Measurements from ENCODE around the gene C6orf120. TPM values are rescaled to one million over a fixed set of nuclear protein-coding genes. Genes with fewer than 3 reads are reported as not detected.

C6orf120 gene
- polyA plus RNA-seq (2013, experiment 1 of 2): 21.9 TPM
- 22.2 TPM for polyA plus RNA-seq (2013, experiment 2 of 2)

DNA sequence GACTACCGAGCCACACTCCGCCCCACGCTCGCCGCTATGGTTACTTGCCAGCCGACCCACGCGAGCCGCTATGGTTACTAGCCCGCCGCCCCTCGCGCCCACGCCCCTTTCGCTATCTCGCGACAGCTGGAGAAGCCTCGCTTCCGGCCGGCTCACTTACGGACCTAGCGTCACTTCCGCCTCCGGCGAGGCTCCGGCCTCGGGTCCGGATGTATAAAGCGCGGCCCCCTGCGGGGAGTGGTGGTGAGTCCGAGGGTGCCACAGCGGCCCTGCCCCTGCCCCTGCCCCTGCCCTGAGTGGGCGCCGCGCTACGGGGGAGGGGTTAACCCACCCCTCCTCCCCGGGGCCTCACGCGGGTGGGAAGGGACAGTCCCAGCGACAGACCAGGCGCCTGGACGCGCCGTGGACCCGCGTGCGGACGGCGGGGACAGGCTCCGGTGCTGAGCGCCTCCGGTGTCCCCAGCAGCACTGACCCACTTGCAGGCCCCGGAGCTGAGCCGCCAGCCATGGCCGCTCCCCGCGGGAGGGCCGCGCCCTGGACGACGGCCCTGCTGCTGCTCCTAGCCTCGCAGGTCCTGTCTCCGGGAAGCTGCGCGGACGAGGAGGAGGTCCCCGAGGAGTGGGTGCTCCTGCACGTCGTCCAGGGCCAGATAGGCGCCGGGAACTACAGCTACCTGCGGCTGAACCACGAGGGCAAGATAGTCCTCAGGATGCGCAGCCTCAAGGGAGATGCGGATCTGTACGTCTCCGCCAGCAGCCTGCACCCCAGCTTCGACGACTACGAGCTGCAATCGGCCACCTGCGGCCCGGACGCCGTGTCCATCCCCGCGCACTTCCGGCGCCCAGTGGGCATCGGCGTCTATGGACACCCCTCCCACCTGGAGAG is at the start of gene C6orf120, which contains the start of gene WDR27:
TSS of gene C6orf120 (plus strand) at position 173 of the 886 bp plus-strand sequence. CDS start at position 507, 334 bp downstream.
TSS of gene WDR27 (minus strand) at position 76 of the 886 bp plus-strand sequence. CDS start 13,024 bp downstream, outside the sequence.
- H3K23ac ChIP-seq (ENCODE audit: low read length): peak within 1 kb of the TSS; percentile 96

GRCh38 chr6:169652896-169653295 is 49.0 kb upstream of the C6orf120 start:
- Histone ChIP-seq H3K36me3 (ENCODE audit: control insufficient read depth, insufficient read depth, low read length) (peaks cover 15% of the 10 kb centered on the region), H3K27ac (ENCODE audit: low read depth, low read length) (no peak overlapping the region), H3K27me3 (ENCODE audit: insufficient read depth, low read length, poor library complexity) (no peaks in the 10 kb centered on the region), H3K4ac (ENCODE audit: low read depth, low read length) (no peak overlapping the region), H3K18ac (ENCODE audit: low read length) (no peak overlapping the region), H3K9ac (ENCODE audit: low read length) (no peak overlapping the region), H2BK5ac (ENCODE audit: low read length) (no peak overlapping the region), H3K4me1 (ENCODE audit: control insufficient read depth, low read depth, low read length) (no peaks in the 10 kb centered on the region), H3K4me3 (ENCODE audit: low read length) (no peak overlapping the region), H3K56ac (ENCODE audit: low read length) (no peak overlapping the region), H3K79me2 (ENCODE audit: control insufficient read depth, insufficient read depth, low read length) (no peaks in the 10 kb centered on the region), H3K23ac (ENCODE audit: low read length) (no peak overlapping the region), H2BK15ac (replicated peaks; ENCODE audit: low read depth) (no peak overlapping the region), H3K4me2 (ENCODE audit: low read length) (no peak overlapping the region), H4K5ac (ENCODE audit: low read length) (no peak overlapping the region), H2BK120ac (ENCODE audit: low read depth, low read length) (no peak overlapping the region), H4K8ac (ENCODE audit: low read depth, low read length) (no peak overlapping the region), H3K79me1 (ENCODE audit: low read length) (peaks cover 2% of the 10 kb centered on the region), H2AK5ac (ENCODE audit: low read length) (no peak overlapping the region)
- no CpG with 5 or more reads among the region's 11 CpGs for WGBS (ENCODE audit: extremely low coverage, insufficient coverage, low lambda C conversion rate)
- DNase-seq: no peak

More for the DNA sequence above, at the start of gene C6orf120, which contains the start of gene WDR27:
- Histone ChIP-seq H2BK120ac (ENCODE audit: low read depth, low read length) (no peak within 1 kb of the TSS), H2BK5ac (ENCODE audit: low read length) (peak within 1 kb of the TSS; percentile 69), H3K4me2 (ENCODE audit: low read length) (peak within 1 kb of the TSS; percentile 91), H3K79me2 (ENCODE audit: control insufficient read depth, insufficient read depth, low read length) (peaks cover 37% of the 10 kb centered on the region), H3K56ac (ENCODE audit: low read length) (peak within 1 kb of the TSS; percentile 98), H3K18ac (ENCODE audit: low read length) (peak within 1 kb of the TSS; percentile 42), H3K36me3 (ENCODE audit: control insufficient read depth, insufficient read depth, low read length) (peaks cover 1% of the 10 kb centered on the region), H4K5ac (ENCODE audit: low read length) (no peak within 1 kb of the TSS), H3K4me3 (ENCODE audit: low read length) (peak within 1 kb of the TSS; percentile 83), H4K8ac (ENCODE audit: low read depth, low read length) (peak within 1 kb of the TSS; percentile 7), H2BK15ac (replicated peaks; ENCODE audit: low read depth) (no peak within 1 kb of the TSS), H3K27ac (ENCODE audit: low read depth, low read length) (peak within 1 kb of the TSS; percentile 88), H3K4ac (ENCODE audit: low read depth, low read length) (peak within 1 kb of the TSS; percentile 7), H3K9ac (ENCODE audit: low read length) (peak within 1 kb of the TSS; percentile 95), H2AK5ac (ENCODE audit: low read length) (peak within 1 kb of the TSS; percentile 34), H3K27me3 (ENCODE audit: insufficient read depth, low read length, poor library complexity) (no peaks in the 10 kb centered on the region), H3K4me1 (ENCODE audit: control insufficient read depth, low read depth, low read length) (peaks cover 3% of the 10 kb centered on the region), H3K79me1 (ENCODE audit: low read length) (peaks cover 26% of the 10 kb centered on the region)
- WGBS (ENCODE audit: extremely low coverage, insufficient coverage, low lambda C conversion rate): no CpG with 5 or more reads among the region's 92 CpGs
- peak; percentile 98 for DNase-seq

GRCh38 chr6:169653691-169654090 is 48.2 kb upstream of the C6orf120 start:
- H3K9ac ChIP-seq (ENCODE audit: low read length): no peak overlapping the region
- H4K8ac ChIP-seq (ENCODE audit: low read depth, low read length): no peak overlapping the region
- H3K36me3 ChIP-seq (ENCODE audit: control insufficient read depth, insufficient read depth, low read length): peaks cover 16% of the 10 kb centered on the region
- H3K23ac ChIP-seq (ENCODE audit: low read length): no peak overlapping the region
- H3K27ac ChIP-seq (ENCODE audit: low read depth, low read length): no peak overlapping the region
- no peak for DNase-seq
- H3K4ac ChIP-seq (ENCODE audit: low read depth, low read length): no peak overlapping the region
- H4K5ac ChIP-seq (ENCODE audit: low read length): no peak overlapping the region
- H3K79me2 ChIP-seq (ENCODE audit: control insufficient read depth, insufficient read depth, low read length): no peaks in the 10 kb centered on the region
- no peaks in the 10 kb centered on the region for H3K4me1 ChIP-seq (ENCODE audit: control insufficient read depth, low read depth, low read length)
- H2BK120ac ChIP-seq (ENCODE audit: low read depth, low read length): no peak overlapping the region
- H2BK15ac ChIP-seq (replicated peaks; ENCODE audit: low read depth): no peak overlapping the region
- no peak overlapping the region for H3K4me2 ChIP-seq (ENCODE audit: low read length)
- H3K18ac ChIP-seq (ENCODE audit: low read length): no peak overlapping the region
- no CpG with 5 or more reads among the region's 6 CpGs for WGBS (ENCODE audit: extremely low coverage, insufficient coverage, low lambda C conversion rate)
- no peak overlapping the region for H2BK5ac ChIP-seq (ENCODE audit: low read length)
- no peak overlapping the region for H3K4me3 ChIP-seq (ENCODE audit: low read length)
- H3K27me3 ChIP-seq (ENCODE audit: insufficient read depth, low read length, poor library complexity): no peaks in the 10 kb centered on the region
- H3K56ac ChIP-seq (ENCODE audit: low read length): no peak overlapping the region
- H2AK5ac ChIP-seq (ENCODE audit: low read length): no peak overlapping the region
- H3K79me1 ChIP-seq (ENCODE audit: low read length): peaks cover 2% of the 10 kb centered on the region

- H3K36me3 ChIP-seq (ENCODE audit: control insufficient read depth, insufficient read depth, low read length): peaks cover 19% of the 10 kb centered on the region
- H3K79me1 ChIP-seq (ENCODE audit: low read length): peaks cover 2% of the 10 kb centered on the region
- H3K4ac ChIP-seq (ENCODE audit: low read depth, low read length): no peak overlapping the region
- no peak overlapping the region for H3K4me3 ChIP-seq (ENCODE audit: low read length)
- H3K4me1 ChIP-seq (ENCODE audit: control insufficient read depth, low read depth, low read length): no peaks in the 10 kb centered on the region
- no peak overlapping the region for H3K18ac ChIP-seq (ENCODE audit: low read length)
- H3K4me2 ChIP-seq (ENCODE audit: low read length): no peak overlapping the region
- no peak overlapping the region for H4K5ac ChIP-seq (ENCODE audit: low read length)
- no peak for DNase-seq
- WGBS (ENCODE audit: extremely low coverage, insufficient coverage, low lambda C conversion rate): no CpG with 5 or more reads among the region's 46 CpGs
- H2BK5ac ChIP-seq (ENCODE audit: low read length): no peak overlapping the region
- H3K79me2 ChIP-seq (ENCODE audit: control insufficient read depth, insufficient read depth, low read length): no peaks in the 10 kb centered on the region
- H2BK120ac ChIP-seq (ENCODE audit: low read depth, low read length): no peak overlapping the region
- H3K9ac ChIP-seq (ENCODE audit: low read length): no peak overlapping the region
- no peak overlapping the region for H3K27ac ChIP-seq (ENCODE audit: low read depth, low read length)
- no peak overlapping the region for H2BK15ac ChIP-seq (replicated peaks; ENCODE audit: low read depth)
- H3K56ac ChIP-seq (ENCODE audit: low read length): no peak overlapping the region
- no peak overlapping the region for H3K23ac ChIP-seq (ENCODE audit: low read length)
- H4K8ac ChIP-seq (ENCODE audit: low read depth, low read length): no peak overlapping the region
- no peaks in the 10 kb centered on the region for H3K27me3 ChIP-seq (ENCODE audit: insufficient read depth, low read length, poor library complexity)
- no peak overlapping the region for H2AK5ac ChIP-seq (ENCODE audit: low read length)
Observed at GRCh38 chr6:169654598-169655391, 47.1 kb upstream of the C6orf120 start.

DNA sequence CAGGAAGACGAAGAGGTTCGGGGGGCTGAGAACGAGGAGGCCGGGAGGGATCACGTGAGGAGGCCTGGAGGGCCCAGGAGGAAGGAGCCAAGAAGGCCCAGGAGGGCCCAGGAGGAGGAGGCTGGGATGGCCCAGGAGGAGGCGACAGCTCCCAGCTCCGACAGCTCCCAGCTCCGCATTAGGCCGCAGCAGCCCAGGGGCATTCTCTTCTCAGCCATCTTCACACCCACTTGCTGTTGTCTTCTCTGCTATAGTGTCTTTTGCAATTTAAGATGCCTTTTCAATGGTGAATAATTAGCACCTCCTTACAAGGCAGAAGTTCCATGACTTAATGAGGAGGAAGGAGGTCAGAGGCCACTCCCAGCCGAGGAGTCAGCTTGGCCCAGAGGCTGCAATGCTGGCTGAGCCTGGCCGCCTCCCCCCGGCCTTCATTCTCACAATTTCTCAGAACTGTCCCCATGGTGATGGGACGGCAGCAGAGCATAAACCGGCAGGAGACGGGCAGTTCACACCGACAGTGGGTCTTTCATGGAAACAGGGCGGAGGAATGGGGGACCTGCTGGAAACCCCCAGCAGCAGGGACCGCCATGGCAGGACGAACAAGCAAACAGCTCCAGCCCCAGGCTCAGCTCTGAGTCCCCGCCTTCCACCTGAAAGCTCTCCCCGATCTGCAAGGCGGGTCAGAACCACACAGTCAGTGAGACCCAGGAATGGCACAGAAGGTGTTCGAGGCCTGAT is 45.2 kb upstream of the C6orf120 start:
- no peak overlapping the region for H2AK5ac ChIP-seq (ENCODE audit: low read length)
- no peaks in the 10 kb centered on the region for H3K4me1 ChIP-seq (ENCODE audit: control insufficient read depth, low read depth, low read length)
- WGBS (ENCODE audit: extremely low coverage, insufficient coverage, low lambda C conversion rate): no CpG with 5 or more reads among the region's 23 CpGs
- peak overlapping the region; percentile 68 for H3K27ac ChIP-seq (ENCODE audit: low read depth, low read length)
- peak; percentile 94 for DNase-seq
- H4K8ac ChIP-seq (ENCODE audit: low read depth, low read length): no peak overlapping the region
- H3K23ac ChIP-seq (ENCODE audit: low read length): no peak overlapping the region
- no peak overlapping the region for H2BK120ac ChIP-seq (ENCODE audit: low read depth, low read length)
- H3K79me2 ChIP-seq (ENCODE audit: control insufficient read depth, insufficient read depth, low read length): no peaks in the 10 kb centered on the region
- H3K79me1 ChIP-seq (ENCODE audit: low read length): peaks cover 2% of the 10 kb centered on the region
- no peaks in the 10 kb centered on the region for H3K27me3 ChIP-seq (ENCODE audit: insufficient read depth, low read length, poor library complexity)
- peak overlapping the region; percentile 67 for H3K56ac ChIP-seq (ENCODE audit: low read length)
- no peak overlapping the region for H3K18ac ChIP-seq (ENCODE audit: low read length)
- H2BK15ac ChIP-seq (replicated peaks; ENCODE audit: low read depth): no peak overlapping the region
- peaks cover 17% of the 10 kb centered on the region for H3K36me3 ChIP-seq (ENCODE audit: control insufficient read depth, insufficient read depth, low read length)
- H3K4me3 ChIP-seq (ENCODE audit: low read length): no peak overlapping the region
- no peak overlapping the region for H2BK5ac ChIP-seq (ENCODE audit: low read length)
- H3K9ac ChIP-seq (ENCODE audit: low read length): no peak overlapping the region
- H4K5ac ChIP-seq (ENCODE audit: low read length): no peak overlapping the region
- H3K4ac ChIP-seq (ENCODE audit: low read depth, low read length): no peak overlapping the region
- no peak overlapping the region for H3K4me2 ChIP-seq (ENCODE audit: low read length)

Data from mesendoderm (in vitro differentiated cells).